Breast epithelium (tissue), 4 donors: ENCODE measurements around the gene INAVA. TPM values are rescaled to one million over a fixed set of nuclear protein-coding genes. Genes with fewer than 3 reads are reported as not detected.

Experiments used
- DNase-seq, 2 donors: peaks; one replicate each; pipeline ENCODE4 v3.0.0-alpha.2; 2019; ENCODE audit warnings: low spot score in 2 of 2
- H3K27ac ChIP-seq, 2 donors: fragments of 200-600 bp; sonication (generic) in 1 of 2; one replicate each; pipeline ENCODE4 v1.5.1; 2016 to 2019; ENCODE audit warnings: mild to moderate bottlenecking in 1 of 2
- H3K27me3 ChIP-seq, 2 donors: fragments of 200-600 bp; sonication (generic) in 1 of 2; one replicate each; pipeline versions ENCODE4 v1.5.1 to v1.6.0; 2017 to 2019; ENCODE audit warnings: control low read depth in 1 of 2, mild to moderate bottlenecking in 1 of 2
- H3K36me3 ChIP-seq: fragments of 200-600 bp; one replicate; pipeline ENCODE4 v1.5.1; 2019
- H3K4me1 ChIP-seq, 2 donors: fragments of 200-600 bp; sonication (generic); one replicate each; pipeline ENCODE4 v1.5.1; 2016 to 2019; ENCODE audit warnings: control low read depth in 1 of 2
- H3K4me3 ChIP-seq, 3 donors: fragments of 200-600 bp; sonication (generic); 1 replicate in 2 of 3; 2 replicates in 1 of 3; pipeline ENCODE4 v1.5.1; 2016 to 2019; ENCODE audit warnings: mild to moderate bottlenecking in 3 of 3, moderate library complexity in 2 of 3
- H3K9me3 ChIP-seq, 2 donors: fragments of 200-600 bp; sonication (generic) in 1 of 2; one replicate each; pipeline ENCODE4 v1.5.1; 2016 to 2019; ENCODE audit warnings: control low read depth in 1 of 2
- POLR2A ChIP-seq: fragments of 450-650 bp; IDR thresholded peaks from one replicate; pipeline ENCODE4 v1.6.1; 2016; ENCODE audit warnings: antibody characterized with exemption, mild to moderate bottlenecking, moderate library complexity
- POLR2AphosphoS5 ChIP-seq, 3 donors: sonication (generic); formaldehyde crosslinking; IDR thresholded peaks; one replicate each; pipeline ENCODE4 v1.6.1; 2017; ENCODE audit warnings: antibody characterized with exemption in 3 of 3
- intact Hi-C: fragments of 100-400 bp; cut with DNase I; formaldehyde crosslinking; loops from one replicate; pipeline ENCODE4 v1.15.1; 2023; ENCODE audit warnings: low total_unique reads
- total RNA-seq, 3 donors: library from RNA; depleted of rRNA; stranded (reverse); fragments of >200 nt; gene quantifications; one replicate each; pipeline ENCODE4 v1.1.0, GENCODE V29; 2016
- TF ChIP-seq, protein P1 (sequence below), 3 donors: fragments of 450-650 bp; IDR thresholded peaks; one replicate each; pipeline ENCODE4 v1.5.1; 2016 to 2017; ENCODE audit warnings: antibody characterized with exemption in 3 of 3, mild to moderate bottlenecking in 3 of 3, moderate library complexity in 3 of 3

The INAVA gene
- total RNA-seq, 3 donors from 2014 or later, result 1.0 to 7.5 TPM; not detected in 1

DNA sequence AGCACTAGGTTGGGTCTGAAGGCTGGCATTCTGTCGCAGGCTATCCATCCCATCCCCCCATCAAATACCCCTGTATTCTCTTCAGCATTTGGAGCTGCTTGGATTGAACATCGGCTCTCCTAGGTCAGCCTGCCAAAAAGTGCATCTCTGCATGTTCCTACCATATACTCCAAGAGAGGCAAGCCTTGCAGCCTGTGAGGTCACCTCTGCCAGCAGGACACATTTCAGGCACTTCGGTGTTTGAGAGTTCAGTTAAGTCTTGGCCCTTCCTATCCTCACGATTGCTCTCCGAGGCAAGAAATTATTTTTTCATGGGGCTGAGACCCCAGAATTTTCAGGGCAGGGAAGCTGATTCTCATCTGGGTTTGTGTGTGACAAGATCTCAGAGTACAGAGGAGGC lies 19.3 kb upstream of the INAVA start:
- H3K4me3 ChIP-seq, result no peak overlapping the region
- no peaks in the 10 kb centered on the region for H3K36me3 ChIP-seq
- intact Hi-C loops, result no loop called here
- H3K4me1 ChIP-seq, result peaks cover 0 to 7% of the 10 kb centered on the region in 2 donors
- no peak overlapping the region for H3K27ac ChIP-seq
- H3K27me3 ChIP-seq, result peaks cover 11 to 38% of the 10 kb centered on the region in 2 donors
- TF ChIP-seq POLR2AphosphoS5 (IDR thresholded peaks at IDR 0.05) (no peak), POLR2A (no peak)
- TF ChIP-seq, protein P1, sequence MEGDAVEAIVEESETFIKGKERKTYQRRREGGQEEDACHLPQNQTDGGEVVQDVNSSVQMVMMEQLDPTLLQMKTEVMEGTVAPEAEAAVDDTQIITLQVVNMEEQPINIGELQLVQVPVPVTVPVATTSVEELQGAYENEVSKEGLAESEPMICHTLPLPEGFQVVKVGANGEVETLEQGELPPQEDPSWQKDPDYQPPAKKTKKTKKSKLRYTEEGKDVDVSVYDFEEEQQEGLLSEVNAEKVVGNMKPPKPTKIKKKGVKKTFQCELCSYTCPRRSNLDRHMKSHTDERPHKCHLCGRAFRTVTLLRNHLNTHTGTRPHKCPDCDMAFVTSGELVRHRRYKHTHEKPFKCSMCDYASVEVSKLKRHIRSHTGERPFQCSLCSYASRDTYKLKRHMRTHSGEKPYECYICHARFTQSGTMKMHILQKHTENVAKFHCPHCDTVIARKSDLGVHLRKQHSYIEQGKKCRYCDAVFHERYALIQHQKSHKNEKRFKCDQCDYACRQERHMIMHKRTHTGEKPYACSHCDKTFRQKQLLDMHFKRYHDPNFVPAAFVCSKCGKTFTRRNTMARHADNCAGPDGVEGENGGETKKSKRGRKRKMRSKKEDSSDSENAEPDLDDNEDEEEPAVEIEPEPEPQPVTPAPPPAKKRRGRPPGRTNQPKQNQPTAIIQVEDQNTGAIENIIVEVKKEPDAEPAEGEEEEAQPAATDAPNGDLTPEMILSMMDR (IDR thresholded peaks at IDR 0.05), result no peak
- no peaks in the 10 kb centered on the region for H3K9me3 ChIP-seq
- DNase-seq, result no peak

DNA sequence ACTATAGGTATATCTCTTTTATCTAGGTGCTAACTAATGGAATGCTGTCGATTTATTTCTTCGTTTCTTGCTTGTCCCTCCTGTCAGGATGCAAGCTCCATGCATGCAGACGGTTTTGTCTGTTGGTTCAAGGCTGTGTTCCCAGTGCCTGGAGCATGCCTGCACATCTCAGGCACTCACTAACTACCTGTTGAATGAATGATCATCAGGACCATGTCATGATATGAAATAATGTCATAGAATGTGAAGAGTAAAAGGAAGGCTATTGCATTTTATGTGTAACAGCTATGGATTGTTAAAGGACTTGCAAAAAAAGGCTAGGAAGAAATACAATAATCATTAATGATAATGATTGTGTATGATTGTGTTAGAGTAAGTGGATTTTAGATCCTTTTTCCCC lies 17.7 kb upstream of the INAVA start:
- no peak for DNase-seq
- Histone ChIP-seq H3K4me1 (peaks cover 0 to 7% of the 10 kb centered on the region in 2 donors), H3K9me3 (no peaks in the 10 kb centered on the region), H3K36me3 (no peaks in the 10 kb centered on the region), H3K4me3 (no peak overlapping the region), H3K27me3 (peaks cover 11 to 27% of the 10 kb centered on the region in 2 donors), H3K27ac (no peak overlapping the region)
- intact Hi-C loops, result no loop called here
- TF ChIP-seq POLR2AphosphoS5 (IDR thresholded peaks at IDR 0.05), result no peak
- TF ChIP-seq POLR2A, result no peak
- TF ChIP-seq, protein P1 (IDR thresholded peaks at IDR 0.05), result no peak

DNA sequence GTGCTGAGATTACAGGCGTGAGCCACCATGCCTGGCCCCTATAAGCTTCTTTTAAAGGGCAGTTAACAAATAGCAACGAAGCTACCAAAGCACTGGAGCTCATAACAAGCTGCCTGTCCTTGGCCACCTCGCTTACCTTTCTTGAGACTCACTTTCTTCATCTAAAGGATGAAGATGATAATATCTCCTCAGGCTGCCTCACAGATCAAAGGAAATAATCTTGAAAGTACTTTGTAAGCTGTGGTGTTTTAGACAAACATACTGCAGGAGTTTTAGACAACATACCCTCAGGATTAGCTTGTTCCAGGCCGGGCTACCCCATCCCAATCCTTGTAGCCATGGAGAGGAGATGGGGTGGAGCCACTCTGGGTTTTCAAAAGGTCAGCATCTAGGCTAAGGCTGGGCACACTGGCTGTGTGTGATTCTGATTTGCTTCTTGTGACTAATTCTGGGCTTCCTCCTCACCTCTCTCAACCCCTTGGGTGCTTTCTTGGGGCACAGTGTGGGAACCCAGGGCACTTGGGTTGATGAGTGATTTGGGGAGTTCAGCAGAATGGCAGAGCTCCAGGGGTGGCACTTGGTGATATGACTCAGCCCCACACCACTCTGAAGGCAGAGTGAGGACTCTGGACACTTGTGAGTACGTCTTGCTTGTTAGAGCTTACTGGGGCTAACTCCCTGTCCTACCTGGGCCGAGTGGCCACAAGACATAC lies 16.7 kb upstream of the INAVA start:
- peaks cover 5 to 17% of the 10 kb centered on the region in 2 donors for H3K27me3 ChIP-seq

DNA sequence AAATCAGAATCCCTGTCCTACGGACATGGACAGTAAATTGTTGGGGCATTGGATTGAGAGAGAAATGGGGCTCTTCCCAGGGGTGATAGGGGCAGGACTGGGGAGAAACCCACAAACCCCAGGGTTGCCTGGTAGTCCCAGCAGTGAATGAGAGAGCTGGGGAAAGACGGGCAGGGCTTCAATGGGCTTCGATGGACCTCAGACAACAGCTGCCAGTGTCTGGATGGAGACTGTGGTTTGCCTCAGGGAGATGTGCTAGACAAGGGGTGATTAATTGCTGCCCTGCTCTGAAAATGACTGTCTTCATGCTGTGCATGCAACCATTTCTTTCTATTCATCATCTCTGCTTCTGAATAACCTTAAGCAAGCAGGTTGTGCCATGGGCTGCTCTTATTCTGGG lies 14.5 kb upstream of the INAVA start:
- intact Hi-C loops, result no loop called here
- TF ChIP-seq, protein P1 (IDR thresholded peaks at IDR 0.05), result no peak
- TF ChIP-seq POLR2AphosphoS5 (IDR thresholded peaks at IDR 0.05) (no peak), POLR2A (no peak)
- Histone ChIP-seq H3K27ac (no peak overlapping the region), H3K4me1 (no peaks in the 10 kb centered on the region), H3K4me3 (no peak overlapping the region), H3K27me3 (peaks cover 0 to 6% of the 10 kb centered on the region in 2 donors), H3K36me3 (no peaks in the 10 kb centered on the region), H3K9me3 (no peaks in the 10 kb centered on the region)
- no peak for DNase-seq

More for the DNA sequence above, 16.7 kb upstream of the INAVA start:
- DNase-seq, result no peak
- Histone ChIP-seq H3K9me3 (no peaks in the 10 kb centered on the region), H3K4me1 (peaks cover 0 to 7% of the 10 kb centered on the region in 2 donors), H3K4me3 (no peak overlapping the region), H3K36me3 (no peaks in the 10 kb centered on the region), H3K27ac (no peak overlapping the region)
- TF ChIP-seq, protein P1 (IDR thresholded peaks at IDR 0.05), result no peak
- TF ChIP-seq POLR2AphosphoS5 (IDR thresholded peaks at IDR 0.05), result no peak
- TF ChIP-seq POLR2A, result no peak
- intact Hi-C loops, result no loop called here

DNA sequence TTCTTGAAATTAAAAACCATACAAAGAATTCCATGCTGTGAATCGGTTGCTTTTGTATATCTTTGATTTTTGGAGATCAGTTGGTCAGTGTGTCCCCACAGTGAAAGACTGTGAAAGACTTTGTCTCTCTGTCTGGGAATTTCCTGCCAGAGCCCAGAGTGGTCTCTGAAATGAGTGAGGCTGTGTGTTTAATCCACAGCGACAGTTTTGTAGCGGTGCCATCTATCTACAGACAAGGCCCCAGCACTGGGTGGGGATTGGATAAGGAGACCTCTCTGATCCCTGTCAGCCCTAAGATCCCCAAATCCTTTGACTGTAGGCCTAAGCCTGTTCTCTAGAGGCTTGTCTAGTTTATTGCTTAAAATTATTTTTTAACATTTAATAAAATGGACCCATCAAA lies 11.6 kb upstream of the INAVA start:
- H3K36me3 ChIP-seq, result no peaks in the 10 kb centered on the region
- H3K27ac ChIP-seq, result no peak overlapping the region
- DNase-seq, result no peak
- no peaks in the 10 kb centered on the region for H3K4me1 ChIP-seq
- no peaks in the 10 kb centered on the region for H3K27me3 ChIP-seq
- no peak overlapping the region for H3K4me3 ChIP-seq
- intact Hi-C loops, result no loop called here
- H3K9me3 ChIP-seq, result no peaks in the 10 kb centered on the region
- no peak for TF ChIP-seq POLR2A
- no peak for TF ChIP-seq POLR2AphosphoS5 (IDR thresholded peaks at IDR 0.05)
- TF ChIP-seq, protein P1 (IDR thresholded peaks at IDR 0.05), result no peak
